CD4-positive, alpha-beta T cell (primary cell): ENCODE data around the gene PDLIM5. TPM values are rescaled to one million over a fixed set of nuclear protein-coding genes. Genes with fewer than 3 reads are reported as not detected.

Source experiments
- ATAC-seq: fragments of 200-7000 bp; cut with Tn5 transposase; one replicate; pipeline ENCODE4 v1.10.0; 2022; ENCODE audit warnings: mild to moderate bottlenecking; ENCODE audit not compliant: poor library complexity
- CTCF ChIA-PET: fragments of 350-600 bp; sonication (Branson Sonifier 250); formaldehyde crosslinking; loops from one replicate; lab custom pipeline; 2021; ENCODE audit warnings: antibody characterized with exemption, inconsistent platforms; lab: Charles Lee
- POLR2A ChIA-PET: fragments of 350-600 bp; sonication (Branson Sonifier 250); formaldehyde crosslinking; loops from one replicate; lab custom pipeline; 2021; ENCODE audit warnings: antibody characterized with exemption, inconsistent platforms; lab: Charles Lee
- DNase-seq, 14 experiments: peaks; one replicate each; pipeline ENCODE4 v3.0.0-alpha.2; 2013 to 2020; ENCODE audit warnings: mixed read lengths in 2 of 14
- H3K27ac ChIP-seq, 2 donors: one replicate each; pipeline versions ENCODE4 v1.5.1 to v1.7.0; 2013; ENCODE audit warnings: low read length in 2 of 2, low read depth in 1 of 2, mild to moderate bottlenecking in 1 of 2
- H3K27me3 ChIP-seq, 2 experiments: 1 replicate in 1 of 2; 2 replicates in 1 of 2; pipeline versions ENCODE4 v1.6.1 to v1.7.0; 2013; ENCODE audit warnings: low read length in 2 of 2, control low read depth in 1 of 2, mild to moderate bottlenecking in 1 of 2, moderate library complexity in 1 of 2; ENCODE audit not compliant: insufficient read depth in 2 of 2, control insufficient read depth in 1 of 2
- H3K36me3 ChIP-seq: one replicate; pipeline ENCODE4 v1.6.1; 2013; ENCODE audit warnings: low read length, control low read depth; ENCODE audit not compliant: insufficient read depth
- H3K4me1 ChIP-seq: one replicate; pipeline ENCODE4 v1.6.1; 2013; ENCODE audit warnings: low read length, control low read depth; ENCODE audit not compliant: insufficient read depth
- H3K4me3 ChIP-seq: one replicate; pipeline ENCODE4 v1.5.1; 2013; ENCODE audit warnings: mild to moderate bottlenecking, low read length, moderate library complexity
- H3K9me3 ChIP-seq, 2 experiments: 1 replicate in 1 of 2; 2 replicates in 1 of 2; pipeline versions ENCODE4 v1.6.1 to v1.7.0; 2013; ENCODE audit warnings: low read length in 2 of 2, mild to moderate bottlenecking in 2 of 2, control low read depth in 1 of 2, moderate library complexity in 1 of 2; ENCODE audit not compliant: control insufficient read depth in 1 of 2, insufficient read depth in 1 of 2
- H3K27ac Mint-ChIP-seq: one replicate; pipeline ENCODE4 v1.8.0; 2020; ENCODE audit warnings: mixed read lengths
- H3K27me3 Mint-ChIP-seq: one replicate; pipeline ENCODE4 v1.8.0; 2021; ENCODE audit warnings: mixed read lengths
- H3K36me3 Mint-ChIP-seq: one replicate; pipeline ENCODE4 v1.8.0; 2021; ENCODE audit warnings: low read depth, mixed read lengths
- H3K4me1 Mint-ChIP-seq: one replicate; pipeline ENCODE4 v1.8.0; 2021; ENCODE audit warnings: low read depth, mixed read lengths
- H3K4me3 Mint-ChIP-seq: one replicate; pipeline ENCODE4 v1.8.0; 2020; ENCODE audit warnings: mild to moderate bottlenecking, mixed read lengths
- H3K9me3 Mint-ChIP-seq: one replicate; pipeline ENCODE4 v1.8.0; 2020; ENCODE audit warnings: mixed read lengths
- CTCF ChIP-seq: fragments of 200-600 bp; IDR thresholded peaks from one replicate; pipeline ENCODE4 v1.8.0; 2022; ENCODE audit warnings: antibody characterized with exemption, mild to moderate bottlenecking
- intact Hi-C, 2 experiments: fragments of 100-400 bp; cut with DNase I in 1 of 2; cut with micrococcal nuclease in 1 of 2; formaldehyde crosslinking; loops; one replicate each; pipeline versions ENCODE4 v1.15.1 to v1.9.0; 2023 to 2025; cut with DNase I, micrococcal nuclease
- total RNA-seq, 174 experiments: library from RNA in 2 of 174; stranded (reverse) in 2 of 174; gene quantifications; one replicate each; pipeline ENCODE4 v1.2.3 and lab custom pipeline; 2021 to 2026

The PDLIM5 gene
- total RNA-seq, 2 experiments from 2014 or later: 23.0 to 23.1 TPM

DNA sequence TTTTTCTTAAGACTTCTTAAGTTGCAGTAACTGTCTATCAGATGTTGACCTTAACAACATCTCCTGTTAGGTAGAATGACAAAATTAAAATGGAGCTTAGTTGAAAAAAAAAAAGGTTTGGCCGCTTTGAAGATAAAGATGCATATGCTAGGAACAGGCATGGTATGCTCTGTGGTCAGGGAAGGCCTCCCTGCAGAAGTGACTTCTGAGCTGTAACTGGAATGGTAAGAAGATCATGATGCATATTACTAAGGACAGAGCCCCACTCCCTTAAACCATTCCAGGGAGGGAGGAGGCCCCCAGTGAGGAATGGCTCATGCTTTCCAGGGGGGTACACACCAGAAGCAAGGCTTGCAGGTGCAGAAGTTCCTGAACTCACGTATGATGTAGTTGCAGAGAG lies 43.7 kb downstream of the PDLIM5 start:
- ATAC-seq (no peak), DNase-seq (no peak)
- no peaks in the 10 kb centered on the region for H3K36me3 ChIP-seq
- intact Hi-C loops: no loop called here
- H3K4me1 Mint-ChIP-seq: no peaks in the 10 kb centered on the region
- H3K27me3 ChIP-seq: no peaks in the 10 kb centered on the region
- POLR2A ChIA-PET: no interaction called here
- H3K27ac Mint-ChIP-seq: no peak overlapping the region
- H3K27me3 Mint-ChIP-seq: no peaks in the 10 kb centered on the region
- H3K4me3 ChIP-seq: no peak overlapping the region
- no peaks in the 10 kb centered on the region for H3K9me3 ChIP-seq
- peaks cover 3% of the 10 kb centered on the region for H3K9me3 Mint-ChIP-seq
- no peak overlapping the region for H3K27ac ChIP-seq
- peaks cover 20% of the 10 kb centered on the region for H3K36me3 Mint-ChIP-seq
- TF ChIP-seq CTCF: no peak
- CTCF ChIA-PET: no interaction called here
- H3K4me3 Mint-ChIP-seq: no peak overlapping the region
- no peaks in the 10 kb centered on the region for H3K4me1 ChIP-seq

DNA sequence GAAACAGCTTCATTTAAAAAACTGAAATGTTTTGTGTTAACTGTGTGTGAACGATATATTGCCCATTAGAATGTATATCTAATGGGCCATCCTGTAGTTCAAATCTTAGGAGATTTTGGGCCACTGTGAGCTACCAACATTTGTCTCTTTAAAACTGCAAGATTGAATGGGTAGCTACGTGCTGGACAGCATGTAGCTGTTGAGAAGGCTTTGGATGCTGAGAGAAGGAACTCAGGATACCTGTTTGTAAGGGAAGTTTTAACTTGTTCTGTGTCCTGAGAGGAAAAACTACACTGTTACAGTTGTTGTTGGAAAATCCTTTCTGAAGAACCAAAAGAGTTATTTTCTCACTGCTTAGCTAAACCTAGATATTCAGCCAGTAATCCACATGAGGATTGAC lies 45.9 kb downstream of the PDLIM5 start:
- Mint-ChIP-seq H3K36me3 (peaks cover 12% of the 10 kb centered on the region), H3K4me3 (no peak overlapping the region), H3K4me1 (no peaks in the 10 kb centered on the region), H3K27ac (no peak overlapping the region), H3K9me3 (no peaks in the 10 kb centered on the region), H3K27me3 (no peaks in the 10 kb centered on the region)
- TF ChIP-seq CTCF: no peak
- Histone ChIP-seq H3K4me1 (no peaks in the 10 kb centered on the region), H3K9me3 (no peaks in the 10 kb centered on the region), H3K27ac (no peak overlapping the region), H3K36me3 (no peaks in the 10 kb centered on the region), H3K4me3 (no peak overlapping the region), H3K27me3 (no peaks in the 10 kb centered on the region)
- intact Hi-C loops: no loop called here
- ChIA-PET POLR2A (no interaction called here), CTCF (no interaction called here)
- ATAC-seq: no peak
- no peak for DNase-seq

DNA sequence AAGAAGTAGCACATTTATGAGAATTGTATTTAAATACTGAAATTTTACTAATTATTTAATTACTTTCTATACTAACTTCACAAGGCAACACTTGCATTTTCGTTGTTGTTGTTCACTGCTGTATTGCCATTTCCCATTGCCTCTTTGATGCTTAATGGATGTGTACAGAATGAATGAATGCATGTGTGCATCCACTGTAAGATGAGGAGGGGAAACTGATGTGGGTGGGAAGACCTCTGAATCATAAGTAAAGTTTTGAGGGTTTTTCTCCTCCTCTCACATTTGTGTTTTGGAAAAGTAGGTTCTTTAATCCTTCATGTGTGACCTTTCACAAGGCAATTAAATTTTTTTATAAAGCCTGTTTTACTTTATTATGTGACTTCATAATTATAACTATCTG lies 46.8 kb downstream of the PDLIM5 start:
- no peaks in the 10 kb centered on the region for H3K4me1 Mint-ChIP-seq
- no peak for DNase-seq
- ChIA-PET CTCF (no interaction called here), POLR2A (no interaction called here)
- Histone ChIP-seq H3K4me1 (no peaks in the 10 kb centered on the region), H3K9me3 (no peaks in the 10 kb centered on the region), H3K27me3 (no peaks in the 10 kb centered on the region), H3K36me3 (no peaks in the 10 kb centered on the region), H3K4me3 (no peak overlapping the region), H3K27ac (no peak overlapping the region)
- H3K36me3 Mint-ChIP-seq: peaks cover 11% of the 10 kb centered on the region
- ATAC-seq: no peak
- H3K27me3 Mint-ChIP-seq: no peaks in the 10 kb centered on the region
- H3K4me3 Mint-ChIP-seq: no peak overlapping the region
- no peak for TF ChIP-seq CTCF
- intact Hi-C loops: no loop called here
- no peaks in the 10 kb centered on the region for H3K9me3 Mint-ChIP-seq
- no peak overlapping the region for H3K27ac Mint-ChIP-seq
